Measurements from ENCODE around the gene RNF223. TPM values are rescaled to one million over a fixed set of nuclear protein-coding genes. Genes with fewer than 3 reads are reported as not detected.

The RNF223 gene
- total and polyA plus RNA-seq, 2 of the 13 experiments (the other 11 are each of a cell fraction or from before 2014, with no cell fraction given) = 0.03 TPM; not detected in 1

- TF ChIP-seq DNMT1 (CRISPR knock-in tag; IDR thresholded peaks at IDR 0.05) (no peak), ZZZ3 (CRISPR knock-in tag; IDR thresholded peaks at IDR 0.05; ENCODE audit: borderline replicate concordance) (no peak), SMAD1 (CRISPR knock-in tag; IDR thresholded peaks at IDR 0.05; ENCODE audit: borderline replicate concordance, low read depth) (no peak; the same call in 1 of the 2 replicates), NONO (IDR thresholded peaks at IDR 0.05) (no peak), NONO (CRISPR knock-in tag; conservative IDR thresholded peaks at IDR 0.05) (0 out of 2 replicates have a peak, but pooled peaks have one; percentile 29), FIP1L1 (IDR thresholded peaks at IDR 0.05; ENCODE audit: borderline replicate concordance, insufficient read depth, low read depth, low read length) (no peak), REL (CRISPR knock-in tag; conservative IDR thresholded peaks at IDR 0.05) (peak; percentile 83; the same call in 1 of the 2 replicates), DPF2 (CRISPR knock-in tag; IDR thresholded peaks at IDR 0.05; ENCODE audit: borderline replicate concordance, low read depth) (no peak), CHCHD3 (CRISPR knock-in tag; IDR thresholded peaks at IDR 0.05) (peak; percentile 87; the same call in 1 of the 2 replicates), SP140L (CRISPR knock-in tag; IDR thresholded peaks at IDR 0.05; ENCODE audit: borderline replicate concordance) (no peak), ZNF720 (CRISPR knock-in tag; IDR thresholded peaks at IDR 0.05) (0 out of 2 replicates have a peak, but pooled peaks have one; percentile 56), PREB (CRISPR knock-in tag; IDR thresholded peaks at IDR 0.05) (no peak), GFI1 (CRISPR knock-in tag; IDR thresholded peaks at IDR 0.05; ENCODE audit: borderline replicate concordance) (no peak), ZFP36L1 (CRISPR knock-in tag; IDR thresholded peaks at IDR 0.05) (0 out of 2 replicates have a peak, but pooled peaks have one; percentile 41), FOXA1 (IDR thresholded peaks at IDR 0.05) (no peak), FOXA1 (CRISPR knock-in tag; IDR thresholded peaks at IDR 0.05) (0 out of 2 replicates have a peak, but pooled peaks have one; percentile 2), NFAT5 (CRISPR knock-in tag; IDR thresholded peaks at IDR 0.05) (no peak), ZMYM2 (CRISPR knock-in tag; IDR thresholded peaks at IDR 0.05) (peak; percentile 49; the same call in 1 of the 2 replicates), KDM6A (CRISPR knock-in tag; IDR thresholded peaks at IDR 0.05; ENCODE audit: low read depth) (no peak), ZNF562 (CRISPR knock-in tag; IDR thresholded peaks at IDR 0.05; ENCODE audit: borderline replicate concordance) (no peak), MTF2 (CRISPR knock-in tag; IDR thresholded peaks at IDR 0.05; ENCODE audit: borderline replicate concordance) (no peak; the same call in 1 of the 2 replicates), ZNF883 (CRISPR knock-in tag; IDR thresholded peaks at IDR 0.05; ENCODE audit: not compliant biosample characterization) (peak; percentile 77), ZSCAN12 (CRISPR knock-in tag; IDR thresholded peaks at IDR 0.05) (no peak), ATAD3A (CRISPR knock-in tag; IDR thresholded peaks at IDR 0.05) (no peak)
Measured at GRCh38 chr1:1063945-1064831, 9.9 kb downstream of the RNF223 start (continued).

Measured in HepG2 (cell line).